Upper lobe of left lung (tissue), 4 donors: ENCODE measurements around the gene ZNF618.

Source experiments
- POLR2A ChIP-seq, 4 donors: fragments of 450-650 bp; IDR thresholded peaks; one replicate each; pipeline ENCODE4 v1.5.1; 2016 to 2017; ENCODE audit warnings: antibody characterized with exemption in 4 of 4, mild to moderate bottlenecking in 2 of 4
- TF ChIP-seq, protein P1 (sequence below), 6 experiments: fragments of 450-650 bp in 4 of 6; fragments of 200-600 bp in 2 of 6; sonication (generic) in 2 of 6; IDR thresholded peaks; one replicate each; pipeline ENCODE4 v1.5.1; 2016 to 2019; ENCODE audit warnings: antibody characterized with exemption in 6 of 6

- TF ChIP-seq, protein P1, sequence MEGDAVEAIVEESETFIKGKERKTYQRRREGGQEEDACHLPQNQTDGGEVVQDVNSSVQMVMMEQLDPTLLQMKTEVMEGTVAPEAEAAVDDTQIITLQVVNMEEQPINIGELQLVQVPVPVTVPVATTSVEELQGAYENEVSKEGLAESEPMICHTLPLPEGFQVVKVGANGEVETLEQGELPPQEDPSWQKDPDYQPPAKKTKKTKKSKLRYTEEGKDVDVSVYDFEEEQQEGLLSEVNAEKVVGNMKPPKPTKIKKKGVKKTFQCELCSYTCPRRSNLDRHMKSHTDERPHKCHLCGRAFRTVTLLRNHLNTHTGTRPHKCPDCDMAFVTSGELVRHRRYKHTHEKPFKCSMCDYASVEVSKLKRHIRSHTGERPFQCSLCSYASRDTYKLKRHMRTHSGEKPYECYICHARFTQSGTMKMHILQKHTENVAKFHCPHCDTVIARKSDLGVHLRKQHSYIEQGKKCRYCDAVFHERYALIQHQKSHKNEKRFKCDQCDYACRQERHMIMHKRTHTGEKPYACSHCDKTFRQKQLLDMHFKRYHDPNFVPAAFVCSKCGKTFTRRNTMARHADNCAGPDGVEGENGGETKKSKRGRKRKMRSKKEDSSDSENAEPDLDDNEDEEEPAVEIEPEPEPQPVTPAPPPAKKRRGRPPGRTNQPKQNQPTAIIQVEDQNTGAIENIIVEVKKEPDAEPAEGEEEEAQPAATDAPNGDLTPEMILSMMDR (IDR thresholded peaks at IDR 0.05): no peak
- no peak for TF ChIP-seq POLR2A (IDR thresholded peaks at IDR 0.05)
Observed at GRCh38 chr9:114096866-114097612, 220.9 kb downstream of the ZNF618 start.
